ENCODE data around the gene GCAT. TPM values are rescaled to one million over a fixed set of nuclear protein-coding genes. Genes with fewer than 3 reads are reported as not detected.
A peak's percentile ranks its signal among the peaks of the same experiment; 100 is the strongest.

Gene GCAT
- total RNA-seq, 1 donor from 2014 or later = 11.9 TPM

DNA sequence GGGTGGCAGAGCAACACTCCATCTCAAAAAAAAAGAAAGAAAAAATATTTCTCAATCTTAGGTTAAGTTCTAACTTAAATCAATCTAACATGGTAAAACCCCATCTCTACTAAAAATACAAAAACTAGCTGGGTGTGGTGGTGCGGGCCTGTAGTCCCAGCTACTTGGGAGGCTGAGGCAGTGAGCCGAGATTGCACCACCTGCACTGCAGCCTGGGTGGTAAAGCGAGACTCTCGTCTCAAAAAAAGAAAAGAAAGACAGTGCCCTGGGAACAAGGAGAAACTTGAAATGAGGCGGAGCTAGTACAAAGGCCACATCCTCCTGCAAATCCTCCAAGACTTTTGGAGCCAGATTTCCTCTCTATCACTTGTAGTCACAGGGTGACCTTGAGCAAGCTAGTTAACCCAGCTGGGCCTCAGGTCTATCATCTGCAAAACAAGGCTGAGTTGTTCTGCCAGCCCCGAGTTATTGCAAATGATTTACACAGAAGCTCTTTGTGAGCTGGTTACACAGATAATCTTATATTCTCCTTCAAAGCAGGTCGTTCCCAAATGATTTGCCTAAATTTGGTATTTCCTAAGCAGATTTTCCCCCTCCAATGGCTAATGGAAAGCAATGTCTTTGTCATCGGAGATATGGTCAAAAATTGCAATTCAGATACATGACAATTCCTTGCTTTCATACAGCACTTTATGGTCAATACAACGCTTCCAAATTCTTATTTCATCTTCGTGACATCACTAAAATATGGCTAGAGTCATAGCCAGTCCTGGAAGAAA is 34.5 kb downstream of the GCAT start:
- no peak for DNase-seq (ENCODE audit: low read depth in 2 of 2)

DNA sequence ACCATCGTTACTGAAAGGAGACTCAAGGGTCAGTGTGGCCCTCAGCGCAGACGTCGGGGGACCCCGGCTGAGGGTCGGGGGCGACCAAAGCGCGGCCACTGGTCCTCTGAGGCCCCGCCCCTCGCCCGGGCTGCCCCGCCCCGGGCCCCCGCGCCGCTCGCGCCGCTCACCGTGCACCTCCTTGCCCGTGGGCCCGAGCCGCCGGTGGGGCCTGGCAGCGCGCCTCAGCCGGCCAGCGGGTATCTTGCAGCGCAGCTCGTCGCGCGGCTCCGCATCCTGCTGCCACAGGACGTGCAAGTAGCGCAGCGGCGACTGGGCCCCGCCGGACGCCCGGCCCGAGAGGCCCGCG is 36.0 kb downstream of the GCAT start:
- peak in 1 of 2 donors; percentile 50 for DNase-seq (ENCODE audit: low read depth in 2 of 2)

DNA sequence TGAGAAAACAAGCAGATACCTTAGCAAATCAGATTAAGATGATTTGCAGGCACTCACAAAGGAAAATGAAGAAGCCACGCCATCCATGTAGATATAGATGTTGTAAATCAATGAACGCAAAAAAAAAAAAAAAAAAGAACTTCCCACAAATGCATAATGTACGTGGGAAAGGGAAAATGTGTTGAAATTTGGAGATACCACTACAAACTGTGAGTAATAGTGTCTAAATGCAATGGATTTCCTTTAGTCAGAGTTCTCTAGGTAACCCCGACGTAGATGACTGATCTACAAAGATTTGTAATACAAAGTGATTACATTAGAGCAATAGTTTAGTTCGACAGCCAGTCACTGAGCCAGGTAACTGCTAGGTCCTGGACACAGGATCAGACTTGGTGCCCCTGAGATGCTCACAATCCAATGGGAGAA is 37.2 kb downstream of the GCAT start:
- no peak for DNase-seq (ENCODE audit: low read depth in 2 of 2)

DNA sequence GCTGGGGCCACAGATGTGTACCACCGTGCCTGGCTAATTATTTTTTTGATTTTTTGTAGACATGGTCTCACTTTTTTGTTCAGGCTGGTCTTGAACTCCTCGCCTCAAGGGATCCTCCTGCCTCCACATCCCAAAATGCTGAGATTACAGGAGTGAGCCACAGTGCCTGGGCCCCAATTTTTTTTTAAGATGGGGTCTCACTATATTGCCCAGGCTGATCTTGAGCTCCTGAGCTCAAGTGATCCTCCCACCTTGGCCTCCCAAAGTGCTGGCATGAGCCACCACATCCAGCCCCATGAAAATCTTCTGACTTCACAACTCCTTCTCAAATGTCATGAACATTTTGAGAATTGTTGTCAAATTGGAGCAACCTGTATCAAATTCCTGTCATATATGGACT is 38.7 kb downstream of the GCAT start:
- DNase-seq (ENCODE audit: low read depth in 2 of 2) = no peak

DNA sequence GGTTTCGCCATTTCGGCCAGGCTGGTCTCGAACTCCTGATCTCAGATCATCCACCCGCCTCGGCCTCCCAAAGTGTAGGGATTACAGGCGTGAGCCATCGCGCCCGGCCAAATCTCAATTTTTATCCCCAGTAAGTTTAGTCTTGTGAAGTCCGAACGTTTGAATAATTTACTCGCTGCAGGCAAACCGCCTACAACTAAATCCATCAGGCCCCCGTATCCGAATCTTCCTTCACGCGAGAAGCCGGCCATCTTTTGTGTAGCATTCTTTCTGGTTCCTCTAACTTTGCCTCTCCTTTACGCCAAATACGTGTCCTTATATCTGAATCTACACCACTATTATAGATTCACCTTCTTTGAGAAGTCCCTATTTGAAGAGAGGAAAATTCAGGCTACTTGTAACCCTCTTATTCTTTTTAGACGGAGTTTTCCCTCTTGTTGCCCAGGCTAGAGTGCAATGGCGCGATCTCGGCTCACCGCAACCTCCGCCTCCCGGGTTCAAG is 40.9 kb downstream of the GCAT start:
- peak; percentile 32 to 51 for DNase-seq (ENCODE audit: low read depth in 2 of 2)

DNA sequence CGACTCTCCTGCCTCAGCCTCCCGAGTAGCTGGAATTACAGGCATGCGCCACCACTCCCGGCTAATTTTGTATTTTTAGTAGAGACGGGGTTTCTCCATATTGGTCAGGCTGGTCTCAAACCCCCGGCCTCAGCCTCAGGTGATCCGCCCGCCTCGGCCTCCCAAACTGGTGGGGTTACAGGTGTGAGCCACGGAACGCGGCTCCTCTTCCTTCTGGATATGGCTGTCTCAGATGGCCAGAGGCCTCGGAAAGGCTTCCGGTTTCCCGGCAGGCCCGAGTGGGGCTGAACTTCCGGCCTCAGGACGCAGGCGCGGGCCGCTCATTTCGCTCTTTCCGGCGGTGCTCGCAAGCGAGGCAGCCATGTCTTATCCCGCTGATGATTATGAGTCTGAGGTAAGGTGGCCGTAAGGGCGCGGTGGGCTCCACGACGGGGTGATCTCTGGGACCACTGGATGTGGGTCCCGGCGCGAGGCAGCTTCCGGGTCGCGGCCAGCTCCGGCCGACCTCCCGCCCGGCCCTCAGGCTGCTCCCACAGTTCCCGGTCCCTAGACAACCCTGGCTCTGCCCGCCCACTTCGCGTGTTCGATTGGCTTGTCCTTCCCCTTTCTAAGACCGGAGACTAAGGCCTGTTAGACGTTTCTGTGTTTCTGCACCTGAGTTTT is 41.5 kb downstream of the GCAT start, which contains the start of gene EIF3L:
TSS of gene EIF3L (plus strand) at position 331 of the 663 bp plus-strand sequence. CDS start at position 362, 31 bp downstream.
- DNase-seq (ENCODE audit: low read depth in 2 of 2) = peak; percentile 92 to 93

DNA sequence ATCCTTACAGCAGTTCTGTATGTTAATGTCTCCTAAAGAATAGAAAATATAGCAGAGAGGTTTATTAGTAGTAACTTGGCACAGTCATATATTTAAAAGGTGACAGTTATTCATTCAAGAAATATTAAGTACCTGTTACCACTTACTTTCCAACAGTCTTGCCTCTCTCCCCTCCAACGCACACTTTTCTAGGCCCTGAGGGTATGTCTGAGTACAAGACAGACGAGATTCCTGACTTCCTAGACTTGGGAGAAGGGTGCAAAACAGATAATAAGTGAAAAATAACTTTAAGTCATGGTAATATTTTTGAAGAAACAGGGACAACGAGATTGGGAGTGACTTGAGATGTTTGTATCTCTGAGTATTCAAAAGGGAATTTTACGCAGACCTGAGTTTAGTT is 43.1 kb downstream of the GCAT start:
- no peak for DNase-seq (ENCODE audit: low read depth in 2 of 2)

DNA sequence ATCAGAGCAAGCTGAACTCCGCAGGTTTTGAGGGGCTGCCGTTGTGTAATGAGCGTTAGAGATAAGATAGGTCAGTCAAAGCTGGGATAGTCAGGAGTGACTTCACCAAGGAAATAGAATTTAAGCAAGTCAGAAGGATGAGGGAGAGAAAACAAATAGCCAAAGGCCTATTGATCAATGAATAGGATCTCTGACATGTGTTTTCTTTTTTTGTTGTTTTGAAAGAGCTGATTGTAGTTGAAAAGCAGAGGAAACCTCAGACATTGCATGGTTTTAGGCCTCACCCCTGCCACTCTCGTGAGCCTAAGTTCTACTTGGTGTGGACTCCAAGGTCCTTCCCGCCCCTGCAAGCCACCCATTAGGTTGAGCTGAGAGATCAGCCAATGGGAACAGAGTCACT is 44.7 kb downstream of the GCAT start:
- no peak for DNase-seq (ENCODE audit: low read depth in 2 of 2)

DNA sequence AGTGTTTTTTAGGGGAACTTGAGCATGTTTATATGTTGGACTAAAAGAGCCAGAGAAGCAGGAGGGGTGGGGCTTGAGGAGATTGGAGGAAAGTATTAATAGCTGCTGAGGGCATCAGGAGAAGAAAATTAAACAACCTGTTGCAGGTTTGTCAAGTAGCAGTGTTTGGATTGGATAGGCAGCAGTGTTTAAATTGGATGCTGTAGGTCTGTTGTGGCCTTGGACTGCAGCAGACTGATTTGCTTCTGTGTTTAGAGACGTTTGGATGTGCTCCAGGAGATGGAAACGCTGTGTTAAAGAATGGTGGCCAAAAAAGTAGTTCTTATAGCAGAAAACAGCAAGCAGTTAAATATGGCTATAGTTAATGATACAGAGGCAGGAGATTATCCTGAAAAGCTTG is 47.2 kb downstream of the GCAT start:
- DNase-seq (ENCODE audit: low read depth in 2 of 2) = no peak

DNA sequence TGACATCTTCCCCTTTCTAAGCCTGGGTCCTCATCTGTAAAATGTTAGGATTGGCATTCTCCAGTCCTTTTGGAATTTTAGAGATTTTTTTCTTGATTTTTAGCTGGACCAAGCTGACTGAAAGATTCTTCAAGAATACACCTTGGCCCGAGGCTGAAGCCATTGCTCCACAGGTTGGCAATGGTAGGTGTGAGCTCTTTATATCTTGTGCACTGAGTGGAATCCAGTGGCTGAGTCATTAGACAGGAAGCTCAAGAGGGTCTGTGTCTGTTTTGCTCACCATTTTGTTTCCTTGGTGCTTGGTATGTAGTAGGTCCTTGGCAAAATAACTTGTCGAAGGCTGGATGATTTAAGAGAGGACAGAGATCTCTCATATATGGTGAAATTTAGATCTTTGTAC is 47.7 kb downstream of the GCAT start:
- no peak for DNase-seq (ENCODE audit: low read depth in 2 of 2)

DNA sequence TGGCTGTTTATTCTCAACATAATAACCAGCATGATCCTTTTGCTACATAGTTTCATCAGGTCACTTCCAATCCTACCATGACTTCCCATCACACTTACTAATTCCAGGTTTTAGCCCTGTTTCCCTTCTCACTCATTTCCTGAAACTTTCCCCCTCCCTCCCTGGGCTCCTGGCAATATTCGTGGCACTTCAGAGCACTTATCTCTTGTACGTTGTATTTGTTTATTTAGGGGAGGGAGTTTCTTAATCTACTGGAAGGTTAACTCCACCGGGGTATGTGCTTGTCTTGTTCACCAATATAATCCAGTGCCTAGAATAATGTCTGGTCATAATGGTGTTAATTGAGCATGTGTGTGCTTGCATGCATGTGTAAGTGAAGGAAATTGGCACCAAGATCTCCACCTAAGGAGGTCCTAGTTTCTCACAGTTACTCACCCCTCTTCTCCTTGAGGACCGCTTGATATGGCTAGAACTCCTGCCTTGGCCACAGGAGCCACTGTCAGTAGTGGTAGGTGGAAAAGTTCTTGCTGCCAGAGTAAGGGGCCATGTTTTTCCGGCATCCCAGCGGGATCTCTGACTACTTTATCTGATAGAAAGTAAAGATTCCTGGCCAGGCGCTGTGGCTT is 53.2 kb downstream of the GCAT start:
- peak in 1 of 2 donors; percentile 19 for DNase-seq (ENCODE audit: low read depth in 2 of 2)

DNA sequence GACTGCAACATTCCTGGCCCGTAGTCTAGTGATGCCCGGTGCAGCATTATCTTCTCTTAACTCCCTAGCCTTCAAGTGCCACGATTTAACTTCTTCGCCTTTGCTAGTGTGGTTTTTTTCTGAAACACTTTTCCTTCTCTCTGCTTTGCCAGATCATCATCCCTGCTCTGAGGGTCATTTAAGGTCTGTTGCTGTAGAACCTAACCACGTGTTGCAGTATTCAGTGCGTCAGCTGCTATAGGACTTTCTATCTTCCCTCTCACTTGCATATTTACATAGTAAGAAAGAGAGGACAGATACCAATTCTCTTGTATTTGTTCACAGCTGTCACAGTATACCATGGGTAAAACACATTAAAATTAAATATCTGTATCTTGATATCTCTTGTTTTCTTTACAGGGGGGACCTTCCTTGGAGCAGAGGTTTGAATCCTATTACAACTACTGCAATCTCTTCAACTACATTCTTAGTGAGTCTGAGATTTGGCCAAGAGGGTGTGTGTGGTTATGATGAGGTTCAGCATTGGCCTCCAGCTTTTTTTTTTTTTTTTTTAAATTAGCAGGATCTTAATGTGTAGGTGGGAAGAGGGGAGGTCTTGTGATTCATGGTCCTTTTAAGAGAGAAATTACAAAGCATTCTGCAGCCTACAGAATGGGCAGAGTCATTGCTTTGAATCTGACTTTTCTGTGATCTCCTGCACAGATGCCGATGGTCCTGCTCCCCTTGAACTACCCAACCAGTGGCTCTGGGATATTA is 55.0 kb downstream of the GCAT start:
- no peak for DNase-seq (ENCODE audit: low read depth in 2 of 2)

DNA sequence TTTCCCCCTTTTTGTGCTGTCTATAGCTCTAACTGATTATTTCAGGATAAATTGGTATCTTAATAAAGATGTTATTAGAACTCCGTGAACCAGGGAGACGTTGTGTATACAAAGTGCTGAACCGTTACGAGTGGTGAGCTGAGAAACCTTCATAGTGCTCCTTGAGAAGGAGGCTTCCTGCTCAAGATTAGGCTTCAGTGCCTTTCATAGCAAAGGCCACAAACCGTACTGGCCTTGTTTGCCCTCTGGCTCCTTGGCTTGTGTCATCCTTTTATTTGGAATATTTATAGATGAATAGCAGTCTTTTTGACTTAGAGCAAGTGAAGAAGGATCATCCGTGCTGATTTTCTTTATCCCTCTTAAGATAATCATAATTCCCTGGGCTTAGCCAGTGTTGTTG is 57.8 kb downstream of the GCAT start:
- DNase-seq (ENCODE audit: low read depth in 2 of 2) = no peak

Other genes with a start within 250 kb of the GCAT start
- gene CDC42EP1, start 247.5 kb upstream of the GCAT start, total RNA-seq = 7.8 and 7.9 TPM in 2 replicates
- not detected in 2 replicates for gene LGALS2, start 227.8 kb upstream of the GCAT start, total RNA-seq
- 29.2 and 85.3 TPM in 2 replicates for gene GGA1, start 199.1 kb upstream of the GCAT start, total RNA-seq
- gene SH3BP1, start 168.3 kb upstream of the GCAT start, total RNA-seq = 0.40 and 0.87 TPM in 2 replicates
- 5.0 and 6.7 TPM in 2 replicates for gene PDXP, start 149.2 kb upstream of the GCAT start, total RNA-seq
- 2,589 and 6,877 TPM in 2 replicates for gene LGALS1, start 132.3 kb upstream of the GCAT start, total RNA-seq
- 13.5 and 18.1 TPM in 2 replicates for gene NOL12, start 121.6 kb upstream of the GCAT start, total RNA-seq
- 79.8 and 156 TPM in 2 replicates for gene TRIOBP, start 110.9 kb upstream of the GCAT start, total RNA-seq
- not detected in 2 replicates for gene GALR3, start 15.4 kb downstream of the GCAT start, total RNA-seq
- 15.9 and 18.8 TPM in 2 replicates for gene ANKRD54, start 36.4 kb downstream of the GCAT start, total RNA-seq
- 293 and 344 TPM in 2 replicates for gene EIF3L, start 41.5 kb downstream of the GCAT start, total RNA-seq
- gene MICALL1, start 98.4 kb downstream of the GCAT start, total RNA-seq = 20.7 and 30.2 TPM in 2 replicates
- under 0.01 TPM in 2 replicates for gene C22orf23, start 145.7 kb downstream of the GCAT start, total RNA-seq
- 34.4 and 52.6 TPM in 2 replicates for gene POLR2F, start 145.8 kb downstream of the GCAT start, total RNA-seq
- gene SOX10, start 176.6 kb downstream of the GCAT start, total RNA-seq = not detected in 2 replicates
- gene PICK1, start 249.5 kb downstream of the GCAT start, total RNA-seq = 7.4 and 7.9 TPM in 2 replicates

All from lung microvascular endothelial cell (primary cell).